Measurements from ENCODE around the gene RIC1. TPM values are rescaled to one million over a fixed set of nuclear protein-coding genes. Genes with fewer than 3 reads are reported as not detected.

Gene RIC1
- polyA plus RNA-seq, 1 of the 3 experiments (the other 2 are of a cell fraction), result 21.9 TPM

DNA sequence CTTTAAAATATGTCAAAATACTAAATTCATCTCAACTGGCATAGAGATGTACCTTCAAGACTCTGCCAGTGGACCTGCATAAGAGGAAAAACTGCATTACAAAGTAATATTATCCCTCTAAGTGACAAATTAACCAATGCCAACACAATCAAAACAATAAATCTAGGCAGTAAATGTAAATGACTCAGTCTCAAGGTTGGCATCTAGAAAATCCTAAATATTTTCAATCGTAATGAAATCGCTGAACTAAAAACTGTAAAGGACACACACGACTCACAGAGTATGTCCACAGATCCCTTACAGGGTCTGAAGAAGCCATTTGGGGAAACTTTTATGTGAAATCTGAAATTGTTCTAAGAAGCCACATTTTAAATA lies 172.8 kb downstream of the RIC1 start (continued):
- TF ChIP-seq, protein P1, sequence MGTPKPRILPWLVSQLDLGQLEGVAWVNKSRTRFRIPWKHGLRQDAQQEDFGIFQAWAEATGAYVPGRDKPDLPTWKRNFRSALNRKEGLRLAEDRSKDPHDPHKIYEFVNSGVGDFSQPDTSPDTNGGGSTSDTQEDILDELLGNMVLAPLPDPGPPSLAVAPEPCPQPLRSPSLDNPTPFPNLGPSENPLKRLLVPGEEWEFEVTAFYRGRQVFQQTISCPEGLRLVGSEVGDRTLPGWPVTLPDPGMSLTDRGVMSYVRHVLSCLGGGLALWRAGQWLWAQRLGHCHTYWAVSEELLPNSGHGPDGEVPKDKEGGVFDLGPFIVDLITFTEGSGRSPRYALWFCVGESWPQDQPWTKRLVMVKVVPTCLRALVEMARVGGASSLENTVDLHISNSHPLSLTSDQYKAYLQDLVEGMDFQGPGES (IDR thresholded peaks at IDR 0.05; ENCODE audit: low read depth, low read length), result no peak
- TF ChIP-seq, protein P2, sequence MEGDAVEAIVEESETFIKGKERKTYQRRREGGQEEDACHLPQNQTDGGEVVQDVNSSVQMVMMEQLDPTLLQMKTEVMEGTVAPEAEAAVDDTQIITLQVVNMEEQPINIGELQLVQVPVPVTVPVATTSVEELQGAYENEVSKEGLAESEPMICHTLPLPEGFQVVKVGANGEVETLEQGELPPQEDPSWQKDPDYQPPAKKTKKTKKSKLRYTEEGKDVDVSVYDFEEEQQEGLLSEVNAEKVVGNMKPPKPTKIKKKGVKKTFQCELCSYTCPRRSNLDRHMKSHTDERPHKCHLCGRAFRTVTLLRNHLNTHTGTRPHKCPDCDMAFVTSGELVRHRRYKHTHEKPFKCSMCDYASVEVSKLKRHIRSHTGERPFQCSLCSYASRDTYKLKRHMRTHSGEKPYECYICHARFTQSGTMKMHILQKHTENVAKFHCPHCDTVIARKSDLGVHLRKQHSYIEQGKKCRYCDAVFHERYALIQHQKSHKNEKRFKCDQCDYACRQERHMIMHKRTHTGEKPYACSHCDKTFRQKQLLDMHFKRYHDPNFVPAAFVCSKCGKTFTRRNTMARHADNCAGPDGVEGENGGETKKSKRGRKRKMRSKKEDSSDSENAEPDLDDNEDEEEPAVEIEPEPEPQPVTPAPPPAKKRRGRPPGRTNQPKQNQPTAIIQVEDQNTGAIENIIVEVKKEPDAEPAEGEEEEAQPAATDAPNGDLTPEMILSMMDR (IDR thresholded peaks at IDR 0.05), result no peak
- no peak for TF ChIP-seq SMC3 (IDR thresholded peaks at IDR 0.05; ENCODE audit: low read depth, low read length)
- TF ChIP-seq RXRA (IDR thresholded peaks at IDR 0.05; ENCODE audit: borderline replicate concordance, low read depth), result no peak

DNA sequence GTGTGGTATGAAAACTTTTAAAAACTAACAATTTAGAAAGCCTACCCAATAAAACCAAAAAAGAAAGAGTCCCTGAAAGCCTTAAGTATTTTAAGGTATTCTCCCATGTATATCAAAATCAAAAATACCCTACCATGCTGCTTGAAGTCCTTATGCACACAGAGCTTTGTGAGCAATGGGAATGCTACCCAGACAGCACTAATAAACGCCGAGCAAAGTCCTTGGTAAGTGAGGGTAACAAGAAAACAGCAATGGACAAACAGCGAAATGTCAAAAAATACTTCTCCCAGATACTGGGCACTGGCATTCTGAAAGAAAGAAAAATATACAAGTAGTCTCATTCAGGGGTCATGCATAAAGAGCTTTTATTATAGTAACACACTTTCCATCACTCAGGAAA lies 176.6 kb downstream of the RIC1 start:
- no peaks in the 10 kb centered on the region for H3K9me2 ChIP-seq
- POLR2A ChIA-PET, result no interaction called here
- H3K9me3 ChIP-seq, result no peaks in the 10 kb centered on the region
- no peak for DNase-seq
- no peak overlapping the region for H2AFZ ChIP-seq (ENCODE audit: low read depth)
- H3K9ac ChIP-seq, result no peak overlapping the region
- H3K4me1 ChIP-seq (ENCODE audit: control insufficient read depth in 1 of 2, insufficient read depth in 2 of 2, low read depth in 1 of 2, low read length in 1 of 2), result peaks cover 0 to 3% of the 10 kb centered on the region in 2 experiments; a peak in 2 of 4 replicates
- 98% methylated on average over 3 of the region's 3 CpGs for WGBS (ENCODE audit: low lambda C conversion rate)
- no peak overlapping the region for H3K4me3 ChIP-seq (ENCODE audit: low read depth in 2 of 2, low read length in 1 of 2)
- H3K27me3 ChIP-seq (ENCODE audit: insufficient read depth), result no peaks in the 10 kb centered on the region
- CTCF ChIA-PET, result no interaction called here
- no peaks in the 10 kb centered on the region for H3K79me2 ChIP-seq (ENCODE audit: insufficient read depth)
- TF ChIP-seq FOXJ3 (CRISPR knock-in tag; IDR thresholded peaks at IDR 0.05), result no peak
- no peak for TF ChIP-seq RCOR1 (IDR thresholded peaks at IDR 0.05; ENCODE audit: low read length)
- TF ChIP-seq, protein P3, sequence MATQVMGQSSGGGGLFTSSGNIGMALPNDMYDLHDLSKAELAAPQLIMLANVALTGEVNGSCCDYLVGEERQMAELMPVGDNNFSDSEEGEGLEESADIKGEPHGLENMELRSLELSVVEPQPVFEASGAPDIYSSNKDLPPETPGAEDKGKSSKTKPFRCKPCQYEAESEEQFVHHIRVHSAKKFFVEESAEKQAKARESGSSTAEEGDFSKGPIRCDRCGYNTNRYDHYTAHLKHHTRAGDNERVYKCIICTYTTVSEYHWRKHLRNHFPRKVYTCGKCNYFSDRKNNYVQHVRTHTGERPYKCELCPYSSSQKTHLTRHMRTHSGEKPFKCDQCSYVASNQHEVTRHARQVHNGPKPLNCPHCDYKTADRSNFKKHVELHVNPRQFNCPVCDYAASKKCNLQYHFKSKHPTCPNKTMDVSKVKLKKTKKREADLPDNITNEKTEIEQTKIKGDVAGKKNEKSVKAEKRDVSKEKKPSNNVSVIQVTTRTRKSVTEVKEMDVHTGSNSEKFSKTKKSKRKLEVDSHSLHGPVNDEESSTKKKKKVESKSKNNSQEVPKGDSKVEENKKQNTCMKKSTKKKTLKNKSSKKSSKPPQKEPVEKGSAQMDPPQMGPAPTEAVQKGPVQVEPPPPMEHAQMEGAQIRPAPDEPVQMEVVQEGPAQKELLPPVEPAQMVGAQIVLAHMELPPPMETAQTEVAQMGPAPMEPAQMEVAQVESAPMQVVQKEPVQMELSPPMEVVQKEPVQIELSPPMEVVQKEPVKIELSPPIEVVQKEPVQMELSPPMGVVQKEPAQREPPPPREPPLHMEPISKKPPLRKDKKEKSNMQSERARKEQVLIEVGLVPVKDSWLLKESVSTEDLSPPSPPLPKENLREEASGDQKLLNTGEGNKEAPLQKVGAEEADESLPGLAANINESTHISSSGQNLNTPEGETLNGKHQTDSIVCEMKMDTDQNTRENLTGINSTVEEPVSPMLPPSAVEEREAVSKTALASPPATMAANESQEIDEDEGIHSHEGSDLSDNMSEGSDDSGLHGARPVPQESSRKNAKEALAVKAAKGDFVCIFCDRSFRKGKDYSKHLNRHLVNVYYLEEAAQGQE (IDR thresholded peaks at IDR 0.05; ENCODE audit: low read depth, low read length), result no peak
- TF ChIP-seq, protein P4, sequence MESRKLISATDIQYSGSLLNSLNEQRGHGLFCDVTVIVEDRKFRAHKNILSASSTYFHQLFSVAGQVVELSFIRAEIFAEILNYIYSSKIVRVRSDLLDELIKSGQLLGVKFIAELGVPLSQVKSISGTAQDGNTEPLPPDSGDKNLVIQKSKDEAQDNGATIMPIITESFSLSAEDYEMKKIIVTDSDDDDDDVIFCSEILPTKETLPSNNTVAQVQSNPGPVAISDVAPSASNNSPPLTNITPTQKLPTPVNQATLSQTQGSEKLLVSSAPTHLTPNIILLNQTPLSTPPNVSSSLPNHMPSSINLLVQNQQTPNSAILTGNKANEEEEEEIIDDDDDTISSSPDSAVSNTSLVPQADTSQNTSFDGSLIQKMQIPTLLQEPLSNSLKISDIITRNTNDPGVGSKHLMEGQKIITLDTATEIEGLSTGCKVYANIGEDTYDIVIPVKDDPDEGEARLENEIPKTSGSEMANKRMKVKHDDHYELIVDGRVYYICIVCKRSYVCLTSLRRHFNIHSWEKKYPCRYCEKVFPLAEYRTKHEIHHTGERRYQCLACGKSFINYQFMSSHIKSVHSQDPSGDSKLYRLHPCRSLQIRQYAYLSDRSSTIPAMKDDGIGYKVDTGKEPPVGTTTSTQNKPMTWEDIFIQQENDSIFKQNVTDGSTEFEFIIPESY (IDR thresholded peaks at IDR 0.05; ENCODE audit: borderline replicate concordance, low read depth), result no peak
- TF ChIP-seq NRF1 (IDR thresholded peaks at IDR 0.05; ENCODE audit: low read depth, low read length), result no peak
- TF ChIP-seq TEAD4 (IDR thresholded peaks at IDR 0.05; ENCODE audit: borderline replicate concordance, insufficient read depth), result no peak
- no peak for TF ChIP-seq TAF1 (IDR thresholded peaks at IDR 0.05; ENCODE audit: borderline replicate concordance, low read depth, low read length)
- no peaks in the 10 kb centered on the region for H3F3A ChIP-seq (replicated peaks; ENCODE audit: insufficient read depth)
- H4K20me1 ChIP-seq (ENCODE audit: insufficient read depth), result no peaks in the 10 kb centered on the region
- H3K36me3 ChIP-seq (replicated peaks in 1 of 2; ENCODE audit: control insufficient read depth in 1 of 2, insufficient read depth in 2 of 2, low read length in 1 of 2), result peaks cover 3 to 5% of the 10 kb centered on the region in 2 experiments
- H3K4me2 ChIP-seq, result no peak overlapping the region
- no peak overlapping the region for H3K27ac ChIP-seq (ENCODE audit: low read depth in 2 of 2, low read length in 1 of 2)

All from SK-N-SH (cell line).